ENCODE results near the gene PIGT.

The PIGT gene

DNA sequence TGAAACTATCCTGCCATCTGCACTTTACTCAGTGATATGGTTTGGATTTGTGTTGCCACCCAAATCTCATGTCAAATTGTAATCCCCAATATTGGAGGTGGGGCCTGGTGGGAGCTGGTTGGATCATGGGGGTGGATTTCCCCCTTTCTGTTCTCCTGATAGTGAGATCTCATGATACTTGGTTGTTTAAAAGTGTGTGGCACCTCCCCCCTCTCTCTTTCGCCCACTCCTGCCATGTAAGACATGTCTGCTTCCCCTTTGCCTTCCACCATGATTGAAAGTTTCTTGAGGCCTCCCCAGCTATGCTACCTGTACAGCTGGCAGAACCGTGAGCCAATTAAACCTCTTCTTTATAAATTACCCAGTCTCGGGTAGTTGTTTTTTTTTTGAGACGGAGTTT is 18.0 kb downstream of the PIGT start (continued):
- no peak for TF ChIP-seq ZNF155 (tag by site-specific recombination; IDR thresholded peaks at IDR 0.05)
- TF ChIP-seq SETDB1 (IDR thresholded peaks at IDR 0.05; ENCODE audit: insufficient read length, low read length), result no peak
- no peak for TF ChIP-seq BCL11A (tag by site-specific recombination; IDR thresholded peaks at IDR 0.05; ENCODE audit: low read depth)

GRCh38 chr20:45436732-45437485 is 21.0 kb downstream of the PIGT start:
- Histone ChIP-seq H3K27ac (ENCODE audit: extremely low read depth, low read depth, low read length) (no peak overlapping the region), H3K4me1 (ENCODE audit: control insufficient read depth, insufficient read depth, low read length) (0 out of 2 replicates have a peak, but pooled peaks cover 4% of the 10 kb centered on the region), H3K36me3 (ENCODE audit: control insufficient read depth in 2 of 2, insufficient read depth in 1 of 2, low read length in 2 of 2) (peaks cover 0 to 4% of the 10 kb centered on the region in 2 experiments; a peak in 1 of 3 replicates), H3K9me3 (ENCODE audit: control insufficient read depth, insufficient read depth, low read depth, low read length) (no peaks in the 10 kb centered on the region), H3K4me3 (ENCODE audit: low read depth, low read length) (peak overlapping the region; percentile 59)
- ChIA-PET CTCF (interaction anchor here (0.5 to 5.6 kb wide), 50 partner anchors 9 to 1000 kb away, joined by 3 to 95 read pairs (median 4); partner anchors contain the start of genes DBNDD2, PIGT, SDC4 and SYS1), POLR2A (interaction anchor here (0.7 to 2.1 kb wide), 13 partner anchors 9 to 334 kb away, joined by 3 to 12 read pairs (median 5); partner anchors contain the start of genes PIGT, SDC4 and SYS1)
- TF ChIP-seq ZNF621 (tag by site-specific recombination; IDR thresholded peaks at IDR 0.05) (no peak), TCF7L2 (IDR thresholded peaks at IDR 0.05; ENCODE audit: borderline replicate concordance, low read depth, low read length) (no peak), ZNF473 (tag by site-specific recombination; IDR thresholded peaks at IDR 0.05) (no peak), ZNF626 (tag by site-specific recombination; IDR thresholded peaks at IDR 0.05) (no peak), ZNF561 (tag by site-specific recombination; IDR thresholded peaks at IDR 0.05; ENCODE audit: borderline replicate concordance) (peak; percentile 80; the same call in 1 of the 2 replicates), ZNF571 (tag by site-specific recombination; IDR thresholded peaks at IDR 0.05) (no peak), ZNF311 (tag by site-specific recombination; IDR thresholded peaks at IDR 0.05; ENCODE audit: borderline replicate concordance) (no peak), OVOL3 (tag by site-specific recombination; IDR thresholded peaks at IDR 0.05) (no peak), ZNF747 (tag by site-specific recombination; IDR thresholded peaks at IDR 0.05) (no peak)
- TF ChIP-seq, protein P1, sequence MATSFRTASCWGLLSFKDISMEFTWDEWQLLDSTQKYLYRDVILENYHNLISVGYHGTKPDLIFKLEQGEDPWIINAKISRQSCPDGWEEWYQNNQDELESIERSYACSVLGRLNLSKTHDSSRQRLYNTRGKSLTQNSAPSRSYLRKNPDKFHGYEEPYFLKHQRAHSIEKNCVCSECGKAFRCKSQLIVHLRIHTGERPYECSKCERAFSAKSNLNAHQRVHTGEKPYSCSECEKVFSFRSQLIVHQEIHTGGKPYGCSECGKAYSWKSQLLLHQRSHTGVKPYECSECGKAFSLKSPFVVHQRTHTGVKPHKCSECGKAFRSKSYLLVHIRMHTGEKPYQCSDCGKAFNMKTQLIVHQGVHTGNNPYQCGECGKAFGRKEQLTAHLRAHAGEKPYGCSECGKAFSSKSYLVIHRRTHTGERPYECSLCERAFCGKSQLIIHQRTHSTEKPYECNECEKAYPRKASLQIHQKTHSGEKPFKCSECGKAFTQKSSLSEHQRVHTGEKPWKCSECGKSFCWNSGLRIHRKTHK (tag by site-specific recombination; IDR thresholded peaks at IDR 0.05), result no peak
- TF ChIP-seq, protein P2, sequence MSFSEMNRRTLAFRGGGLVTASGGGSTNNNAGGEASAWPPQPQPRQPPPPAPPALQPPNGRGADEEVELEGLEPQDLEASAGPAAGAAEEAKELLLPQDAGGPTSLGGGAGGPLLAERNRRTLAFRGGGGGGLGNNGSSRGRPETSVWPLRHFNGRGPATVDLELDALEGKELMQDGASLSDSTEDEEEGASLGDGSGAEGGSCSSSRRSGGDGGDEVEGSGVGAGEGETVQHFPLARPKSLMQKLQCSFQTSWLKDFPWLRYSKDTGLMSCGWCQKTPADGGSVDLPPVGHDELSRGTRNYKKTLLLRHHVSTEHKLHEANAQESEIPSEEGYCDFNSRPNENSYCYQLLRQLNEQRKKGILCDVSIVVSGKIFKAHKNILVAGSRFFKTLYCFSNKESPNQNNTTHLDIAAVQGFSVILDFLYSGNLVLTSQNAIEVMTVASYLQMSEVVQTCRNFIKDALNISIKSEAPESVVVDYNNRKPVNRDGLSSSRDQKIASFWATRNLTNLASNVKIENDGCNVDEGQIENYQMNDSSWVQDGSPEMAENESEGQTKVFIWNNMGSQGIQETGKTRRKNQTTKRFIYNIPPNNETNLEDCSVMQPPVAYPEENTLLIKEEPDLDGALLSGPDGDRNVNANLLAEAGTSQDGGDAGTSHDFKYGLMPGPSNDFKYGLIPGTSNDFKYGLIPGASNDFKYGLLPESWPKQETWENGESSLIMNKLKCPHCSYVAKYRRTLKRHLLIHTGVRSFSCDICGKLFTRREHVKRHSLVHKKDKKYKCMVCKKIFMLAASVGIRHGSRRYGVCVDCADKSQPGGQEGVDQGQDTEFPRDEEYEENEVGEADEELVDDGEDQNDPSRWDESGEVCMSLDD (tag by site-specific recombination; IDR thresholded peaks at IDR 0.05), result peak; percentile 54; the same call in 1 of the 2 replicates
- TF ChIP-seq, protein P3, sequence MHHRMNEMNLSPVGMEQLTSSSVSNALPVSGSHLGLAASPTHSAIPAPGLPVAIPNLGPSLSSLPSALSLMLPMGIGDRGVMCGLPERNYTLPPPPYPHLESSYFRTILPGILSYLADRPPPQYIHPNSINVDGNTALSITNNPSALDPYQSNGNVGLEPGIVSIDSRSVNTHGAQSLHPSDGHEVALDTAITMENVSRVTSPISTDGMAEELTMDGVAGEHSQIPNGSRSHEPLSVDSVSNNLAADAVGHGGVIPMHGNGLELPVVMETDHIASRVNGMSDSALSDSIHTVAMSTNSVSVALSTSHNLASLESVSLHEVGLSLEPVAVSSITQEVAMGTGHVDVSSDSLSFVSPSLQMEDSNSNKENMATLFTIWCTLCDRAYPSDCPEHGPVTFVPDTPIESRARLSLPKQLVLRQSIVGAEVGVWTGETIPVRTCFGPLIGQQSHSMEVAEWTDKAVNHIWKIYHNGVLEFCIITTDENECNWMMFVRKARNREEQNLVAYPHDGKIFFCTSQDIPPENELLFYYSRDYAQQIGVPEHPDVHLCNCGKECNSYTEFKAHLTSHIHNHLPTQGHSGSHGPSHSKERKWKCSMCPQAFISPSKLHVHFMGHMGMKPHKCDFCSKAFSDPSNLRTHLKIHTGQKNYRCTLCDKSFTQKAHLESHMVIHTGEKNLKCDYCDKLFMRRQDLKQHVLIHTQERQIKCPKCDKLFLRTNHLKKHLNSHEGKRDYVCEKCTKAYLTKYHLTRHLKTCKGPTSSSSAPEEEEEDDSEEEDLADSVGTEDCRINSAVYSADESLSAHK (tag by site-specific recombination; IDR thresholded peaks at IDR 0.05), result no peak
- TF ChIP-seq, protein P4, sequence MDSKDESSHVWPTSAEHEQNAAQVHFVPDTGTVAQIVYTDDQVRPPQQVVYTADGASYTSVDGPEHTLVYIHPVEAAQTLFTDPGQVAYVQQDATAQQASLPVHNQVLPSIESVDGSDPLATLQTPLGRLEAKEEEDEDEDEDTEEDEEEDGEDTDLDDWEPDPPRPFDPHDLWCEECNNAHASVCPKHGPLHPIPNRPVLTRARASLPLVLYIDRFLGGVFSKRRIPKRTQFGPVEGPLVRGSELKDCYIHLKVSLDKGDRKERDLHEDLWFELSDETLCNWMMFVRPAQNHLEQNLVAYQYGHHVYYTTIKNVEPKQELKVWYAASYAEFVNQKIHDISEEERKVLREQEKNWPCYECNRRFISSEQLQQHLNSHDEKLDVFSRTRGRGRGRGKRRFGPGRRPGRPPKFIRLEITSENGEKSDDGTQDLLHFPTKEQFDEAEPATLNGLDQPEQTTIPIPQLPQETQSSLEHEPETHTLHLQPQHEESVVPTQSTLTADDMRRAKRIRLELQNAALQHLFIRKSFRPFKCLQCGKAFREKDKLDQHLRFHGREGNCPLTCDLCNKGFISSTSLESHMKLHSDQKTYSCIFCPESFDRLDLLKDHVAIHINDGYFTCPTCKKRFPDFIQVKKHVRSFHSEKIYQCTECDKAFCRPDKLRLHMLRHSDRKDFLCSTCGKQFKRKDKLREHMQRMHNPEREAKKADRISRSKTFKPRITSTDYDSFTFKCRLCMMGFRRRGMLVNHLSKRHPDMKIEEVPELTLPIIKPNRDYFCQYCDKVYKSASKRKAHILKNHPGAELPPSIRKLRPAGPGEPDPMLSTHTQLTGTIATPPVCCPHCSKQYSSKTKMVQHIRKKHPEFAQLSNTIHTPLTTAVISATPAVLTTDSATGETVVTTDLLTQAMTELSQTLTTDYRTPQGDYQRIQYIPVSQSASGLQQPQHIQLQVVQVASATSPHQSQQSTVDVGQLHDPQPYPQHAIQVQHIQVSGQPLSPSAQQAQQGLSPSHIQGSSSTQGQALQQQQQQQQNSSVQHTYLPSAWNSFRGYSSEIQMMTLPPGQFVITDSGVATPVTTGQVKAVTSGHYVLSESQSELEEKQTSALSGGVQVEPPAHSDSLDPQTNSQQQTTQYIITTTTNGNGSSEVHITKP (tag by site-specific recombination; IDR thresholded peaks at IDR 0.05), result peak; percentile 89
- TF ChIP-seq, protein P5, sequence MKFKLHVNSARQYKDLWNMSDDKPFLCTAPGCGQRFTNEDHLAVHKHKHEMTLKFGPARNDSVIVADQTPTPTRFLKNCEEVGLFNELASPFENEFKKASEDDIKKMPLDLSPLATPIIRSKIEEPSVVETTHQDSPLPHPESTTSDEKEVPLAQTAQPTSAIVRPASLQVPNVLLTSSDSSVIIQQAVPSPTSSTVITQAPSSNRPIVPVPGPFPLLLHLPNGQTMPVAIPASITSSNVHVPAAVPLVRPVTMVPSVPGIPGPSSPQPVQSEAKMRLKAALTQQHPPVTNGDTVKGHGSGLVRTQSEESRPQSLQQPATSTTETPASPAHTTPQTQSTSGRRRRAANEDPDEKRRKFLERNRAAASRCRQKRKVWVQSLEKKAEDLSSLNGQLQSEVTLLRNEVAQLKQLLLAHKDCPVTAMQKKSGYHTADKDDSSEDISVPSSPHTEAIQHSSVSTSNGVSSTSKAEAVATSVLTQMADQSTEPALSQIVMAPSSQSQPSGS (tag by site-specific recombination; IDR thresholded peaks at IDR 0.05; ENCODE audit: low read depth), result no peak

Measured in HEK293 (cell line).